ENCODE results near the gene B9D2.

DNA sequence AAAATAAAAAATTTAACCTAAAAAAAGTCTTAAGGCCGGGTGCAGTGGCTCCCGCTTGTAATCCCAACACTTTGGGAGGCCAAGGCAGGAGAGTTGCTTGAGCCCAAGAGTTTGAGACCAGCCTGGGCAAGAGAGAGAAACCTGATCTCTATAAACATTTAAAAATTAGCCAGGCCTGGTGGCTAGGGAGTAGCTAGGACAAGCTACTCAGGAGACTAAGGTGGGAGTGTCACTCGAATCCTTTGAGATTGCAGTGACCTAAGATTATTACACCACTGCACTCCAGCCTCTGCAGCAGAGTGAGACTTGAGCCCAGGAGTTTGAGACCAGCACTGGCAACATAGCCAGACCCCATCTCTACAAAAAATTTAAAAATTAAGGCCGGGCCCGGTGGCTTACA, 52.9 kb downstream of the B9D2 start:
- TF ChIP-seq, protein P1, sequence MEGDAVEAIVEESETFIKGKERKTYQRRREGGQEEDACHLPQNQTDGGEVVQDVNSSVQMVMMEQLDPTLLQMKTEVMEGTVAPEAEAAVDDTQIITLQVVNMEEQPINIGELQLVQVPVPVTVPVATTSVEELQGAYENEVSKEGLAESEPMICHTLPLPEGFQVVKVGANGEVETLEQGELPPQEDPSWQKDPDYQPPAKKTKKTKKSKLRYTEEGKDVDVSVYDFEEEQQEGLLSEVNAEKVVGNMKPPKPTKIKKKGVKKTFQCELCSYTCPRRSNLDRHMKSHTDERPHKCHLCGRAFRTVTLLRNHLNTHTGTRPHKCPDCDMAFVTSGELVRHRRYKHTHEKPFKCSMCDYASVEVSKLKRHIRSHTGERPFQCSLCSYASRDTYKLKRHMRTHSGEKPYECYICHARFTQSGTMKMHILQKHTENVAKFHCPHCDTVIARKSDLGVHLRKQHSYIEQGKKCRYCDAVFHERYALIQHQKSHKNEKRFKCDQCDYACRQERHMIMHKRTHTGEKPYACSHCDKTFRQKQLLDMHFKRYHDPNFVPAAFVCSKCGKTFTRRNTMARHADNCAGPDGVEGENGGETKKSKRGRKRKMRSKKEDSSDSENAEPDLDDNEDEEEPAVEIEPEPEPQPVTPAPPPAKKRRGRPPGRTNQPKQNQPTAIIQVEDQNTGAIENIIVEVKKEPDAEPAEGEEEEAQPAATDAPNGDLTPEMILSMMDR (IDR thresholded peaks at IDR 0.05) = no peak
- TF ChIP-seq POLR2A (IDR thresholded peaks at IDR 0.05) = no peak
